HS-27A (cell line): ENCODE measurements around the gene ZNF77.
"Not testable (repeated sequence)": the region's sequence is repeated elsewhere in the genome, so short reads cannot be mapped to it uniquely, and the experiment has no call there.

Experiments
- DNase-seq: peaks from one replicate; pipeline ENCODE4 v3.0.0-alpha.2; 2012; ENCODE audit warnings: low read depth, missing footprints

ZNF77 gene

GRCh38 chr19:2970201-2970835 is 25.5 kb upstream of the ZNF77 start:
- no peak for DNase-seq

DNA sequence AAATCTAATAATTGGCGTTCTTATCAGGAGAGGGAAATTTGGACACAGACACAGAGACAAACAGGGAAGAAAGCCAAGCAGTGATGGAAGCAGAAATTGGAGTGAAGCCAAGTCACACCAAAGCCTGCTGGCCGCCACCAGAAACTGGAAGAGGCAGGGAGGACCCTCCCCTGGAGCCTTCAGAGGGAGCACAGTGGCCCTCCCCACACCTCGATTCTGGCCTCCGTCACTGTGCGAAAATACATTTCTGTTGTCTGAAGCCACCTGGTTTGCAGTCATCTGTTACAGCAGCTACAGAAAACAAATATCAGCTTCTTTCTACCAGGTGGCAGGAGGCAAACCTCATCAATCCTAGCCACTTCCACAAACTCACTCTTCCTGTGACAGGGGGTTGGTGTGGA is 24.3 kb upstream of the ZNF77 start:
- no peak for DNase-seq

DNA sequence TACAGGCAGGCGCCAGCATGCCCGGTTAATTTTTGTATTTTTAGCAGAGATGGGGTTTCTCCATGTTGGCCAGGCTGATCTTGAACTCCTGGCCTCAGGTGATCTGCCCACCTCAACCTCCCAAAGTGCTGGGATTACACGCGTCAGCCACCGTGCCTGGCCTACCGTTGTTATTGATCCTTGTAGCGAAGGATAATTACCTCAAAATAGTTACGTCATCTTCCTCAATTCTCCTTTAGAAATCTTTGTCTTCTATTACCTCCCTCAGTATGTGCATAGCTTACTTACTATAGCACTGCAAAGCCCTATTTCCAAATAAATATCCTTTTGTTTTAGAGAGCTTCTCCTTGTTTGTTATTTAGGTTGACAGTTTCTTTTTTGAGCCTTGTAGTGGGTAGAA is 23.2 kb upstream of the ZNF77 start:
- no peak for DNase-seq

DNA sequence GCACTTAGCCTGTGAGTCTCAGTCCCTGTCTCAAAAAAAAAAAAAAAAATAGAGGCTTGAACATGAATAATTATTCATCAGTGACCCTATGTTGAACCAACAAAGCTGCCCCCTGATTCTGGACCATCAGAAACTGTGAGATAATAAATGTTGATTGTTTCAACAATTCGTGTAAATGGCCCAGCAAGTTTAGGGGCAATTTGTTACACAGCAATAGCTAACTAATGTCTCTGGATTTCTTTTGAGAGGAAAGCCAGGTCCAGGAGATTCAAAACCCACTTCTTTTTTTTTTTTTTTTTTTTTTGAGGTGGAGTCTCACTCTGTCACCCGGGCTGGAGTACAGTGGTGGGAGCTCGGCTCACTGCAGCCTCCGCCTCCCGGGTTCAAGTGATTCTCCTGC is 20.1 kb upstream of the ZNF77 start:
- DNase-seq = no peak

GRCh38 chr19:2963631-2964030 is 18.9 kb upstream of the ZNF77 start:
- DNase-seq = not testable (repeated sequence)

DNA sequence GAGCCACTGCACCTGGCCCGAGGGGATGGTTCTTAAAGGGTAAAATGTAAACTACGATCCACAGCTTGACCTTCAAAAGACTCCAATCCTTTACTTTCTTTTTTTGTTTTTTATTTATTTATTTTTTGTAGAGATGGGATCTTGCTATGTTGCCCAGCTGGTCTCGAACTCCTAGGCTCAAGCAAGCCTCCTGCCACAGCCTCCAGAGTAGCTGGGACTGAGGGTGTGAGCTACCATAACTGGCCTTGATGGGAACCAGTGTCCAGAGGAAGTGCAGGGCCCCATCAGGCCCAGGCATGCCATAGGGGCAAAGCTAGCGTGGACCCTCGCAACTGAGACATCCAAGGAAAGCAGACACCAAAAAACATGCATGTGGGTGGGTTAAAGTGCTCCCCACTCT is 18.4 kb upstream of the ZNF77 start:
- no peak for DNase-seq

DNA sequence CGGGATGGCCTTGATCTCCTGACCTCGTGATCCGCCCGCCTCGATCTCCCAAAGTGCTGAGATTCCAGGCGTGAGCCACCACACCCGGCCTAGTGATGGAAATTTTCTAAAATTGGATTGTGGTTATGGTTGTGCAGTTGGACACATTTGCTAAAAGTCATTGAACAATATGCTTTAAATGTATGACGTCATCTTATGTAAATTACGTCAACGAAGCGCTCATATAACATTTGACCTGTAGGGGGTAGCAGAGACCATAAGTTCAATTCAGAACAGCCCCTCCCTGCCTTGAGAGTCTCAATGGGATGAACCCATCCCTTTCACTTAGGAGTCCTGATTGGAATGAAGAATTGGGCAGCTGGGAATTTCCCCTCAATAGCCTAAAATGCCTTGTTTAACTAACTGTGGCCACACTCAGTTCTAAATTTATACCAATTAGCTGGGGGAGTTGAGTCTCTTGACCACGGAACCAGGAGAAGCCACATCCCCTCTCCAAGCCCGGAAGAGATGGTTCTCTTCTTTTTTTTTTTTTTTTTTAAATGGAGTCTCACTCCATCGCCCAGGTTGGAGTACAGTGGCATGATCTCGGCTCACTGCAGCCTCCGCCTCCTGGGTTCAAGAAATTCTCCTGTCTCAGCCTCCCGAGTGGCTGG is 17.4 kb upstream of the ZNF77 start:
- peak; percentile 59 for DNase-seq

DNA sequence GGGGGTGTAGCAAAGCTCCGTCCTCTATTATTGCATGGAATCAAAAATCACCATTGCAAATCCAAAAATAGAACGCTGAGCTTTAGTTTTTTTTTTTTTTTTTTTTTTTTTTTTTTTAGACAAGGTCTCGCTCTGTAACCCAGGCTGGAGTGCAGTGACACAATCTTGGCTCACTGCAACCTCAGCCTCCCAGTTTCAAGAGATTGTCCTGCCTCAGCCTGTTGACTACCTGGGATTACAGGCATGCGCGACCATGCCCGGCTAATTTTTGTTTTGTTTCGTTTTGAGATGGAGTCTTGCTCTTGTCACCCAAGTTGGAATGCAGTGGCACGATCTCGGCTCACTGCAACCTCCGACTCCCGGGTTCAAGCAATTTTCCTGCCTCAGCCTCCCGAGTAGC is 15.3 kb upstream of the ZNF77 start:
- DNase-seq = no peak

DNA sequence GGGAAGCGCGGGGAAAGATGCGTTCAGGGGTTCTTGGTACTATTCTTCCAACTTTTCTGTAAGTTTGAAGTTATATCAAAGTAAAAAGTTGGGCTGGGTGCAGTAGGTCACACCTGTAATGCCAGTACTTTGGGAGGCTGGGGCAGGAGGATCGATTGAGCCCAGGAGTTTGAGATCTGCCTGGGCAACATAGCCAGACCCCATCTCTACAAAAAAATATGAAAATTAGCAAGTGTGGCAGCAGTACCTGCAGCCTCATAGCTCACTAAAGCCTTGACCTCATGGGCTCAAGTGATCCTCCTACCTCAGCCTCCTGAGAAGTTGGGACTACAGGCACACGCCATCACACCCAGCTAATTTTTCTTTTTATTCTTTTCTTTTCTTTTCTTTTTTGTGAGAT is 12.4 kb upstream of the ZNF77 start:
- DNase-seq = no peak

DNA sequence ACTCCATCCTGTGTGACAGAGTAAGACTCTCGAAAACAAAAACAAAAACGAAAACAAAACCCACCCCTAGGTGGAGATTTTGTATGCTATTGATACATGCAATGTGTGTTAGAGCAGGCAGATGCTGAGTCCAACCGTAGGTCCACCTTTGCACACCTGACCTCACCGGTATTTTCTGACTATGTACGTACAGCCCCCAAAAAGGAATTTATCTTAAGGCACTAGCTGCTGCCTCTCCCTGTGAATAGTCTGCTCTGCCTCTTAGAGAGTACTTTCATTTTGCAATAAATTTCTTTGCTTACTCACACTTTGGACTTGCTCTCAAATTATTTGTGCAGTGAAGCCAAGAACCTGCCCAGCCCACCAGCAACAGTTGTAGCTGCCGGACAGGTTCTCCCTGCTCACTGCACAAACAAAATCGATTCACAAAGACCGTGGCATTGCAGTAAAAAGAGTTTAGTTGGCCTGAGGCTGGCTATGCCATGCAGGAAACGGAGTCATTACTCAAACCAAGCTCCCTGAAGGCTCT is 8.2 kb upstream of the ZNF77 start:
- no peak for DNase-seq

- peak; percentile 93 for DNase-seq
Measured at GRCh38 chr19:2950286-2951124, 5.7 kb upstream of the ZNF77 start.

GRCh38 chr19:2949939-2950285 is 5.1 kb upstream of the ZNF77 start:
- DNase-seq = no peak

DNA sequence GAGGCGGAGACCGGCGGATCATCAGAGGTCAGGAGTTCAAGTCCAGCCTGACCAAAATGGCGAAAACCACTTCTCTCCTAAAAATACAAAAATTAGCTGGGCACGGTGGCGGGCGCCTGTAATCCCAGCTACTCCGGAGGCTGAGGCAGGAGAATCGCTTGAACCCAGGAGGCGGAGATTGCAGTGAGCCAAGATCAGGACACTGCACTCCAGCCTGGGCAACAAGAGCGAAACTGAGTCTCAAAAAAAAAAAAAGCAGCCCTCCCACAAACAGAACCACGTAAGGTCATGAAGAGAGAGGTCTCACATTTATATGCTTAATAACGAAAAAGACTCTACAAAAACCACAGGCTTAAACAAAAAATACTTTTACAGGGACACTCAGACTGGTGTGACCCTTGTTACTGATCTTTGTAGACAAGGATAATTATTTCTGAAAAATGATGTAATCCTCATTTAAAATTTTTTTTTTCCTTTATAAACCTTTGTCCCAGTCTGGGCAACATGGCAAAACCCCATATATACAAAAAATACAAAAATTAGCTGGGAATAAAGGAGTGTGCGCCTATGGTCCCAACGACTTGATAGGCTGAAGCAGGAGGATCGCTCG is 909 bp upstream of the ZNF77 start:
- DNase-seq = no peak

DNA sequence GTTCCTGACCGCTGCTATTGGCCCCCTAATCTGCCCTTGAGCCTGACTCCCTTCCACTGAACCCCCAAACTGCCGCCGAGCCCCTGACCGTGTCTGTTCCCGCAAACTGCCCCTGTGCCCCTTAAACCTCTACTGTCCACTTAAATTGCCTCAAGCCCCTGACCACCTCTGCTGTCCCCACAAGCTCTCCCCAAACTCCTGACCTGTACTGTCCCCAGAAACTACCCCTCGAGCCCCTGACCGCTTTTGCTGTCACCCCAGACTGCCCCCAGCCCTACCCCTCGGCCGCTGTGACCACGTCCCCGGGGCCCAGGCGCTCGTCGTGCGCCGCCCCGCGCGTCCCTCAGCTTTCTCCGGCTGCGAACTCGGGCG is 382 bp downstream of the ZNF77 start:
- no peak for DNase-seq

GRCh38 chr19:2942928-2943640 is 1.7 kb downstream of the ZNF77 start:
- DNase-seq = no peak

DNA sequence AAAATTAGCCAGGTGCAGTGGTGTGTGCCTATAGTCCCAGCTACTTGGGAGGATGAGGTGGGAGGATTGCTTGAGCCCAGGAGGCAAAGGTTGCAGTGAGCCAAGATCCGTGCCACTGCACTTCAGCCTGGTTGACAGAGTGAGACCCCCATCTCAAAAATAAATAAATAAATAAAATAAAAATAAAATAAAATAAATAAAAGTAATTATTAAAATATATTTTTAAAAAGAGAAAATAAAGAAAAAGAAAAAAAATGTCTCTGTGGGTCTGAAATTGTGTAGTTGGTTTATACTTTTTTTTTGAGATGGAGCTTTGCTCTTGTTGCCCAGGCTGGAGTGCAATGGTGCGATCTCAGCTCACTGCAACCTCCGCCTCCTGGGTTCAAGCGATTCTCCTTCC is 8.9 kb downstream of the ZNF77 start:
- DNase-seq = not testable (repeated sequence)

GRCh38 chr19:2933490-2933910 is 11.3 kb downstream of the ZNF77 start:
- no peak for DNase-seq

DNA sequence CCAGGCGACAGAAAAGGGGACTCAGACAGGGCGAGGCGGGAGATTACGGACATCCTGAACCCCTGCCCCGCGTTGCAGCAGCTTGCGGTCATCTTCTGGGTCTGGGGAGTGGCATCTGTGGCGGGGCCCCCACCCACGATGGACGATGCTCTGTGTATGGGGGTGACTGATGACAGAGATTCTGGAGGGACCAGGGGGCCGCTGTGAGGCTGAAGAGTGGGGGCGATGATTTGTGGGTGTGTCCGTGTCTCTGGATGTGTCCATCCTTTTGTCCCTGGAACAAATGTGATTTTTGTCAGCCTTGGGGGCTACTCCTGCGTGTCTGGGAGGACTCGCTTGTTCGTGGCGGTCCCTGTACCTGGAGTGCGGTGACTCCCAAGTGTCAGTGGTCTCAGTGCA is 17.7 kb downstream of the ZNF77 start:
- no peak for DNase-seq

- DNase-seq = no peak
Measured at GRCh38 chr19:2926341-2927031, 18.3 kb downstream of the ZNF77 start.

- no peak for DNase-seq
Measured at GRCh38 chr19:2923510-2923909, 21.3 kb downstream of the ZNF77 start.

DNA sequence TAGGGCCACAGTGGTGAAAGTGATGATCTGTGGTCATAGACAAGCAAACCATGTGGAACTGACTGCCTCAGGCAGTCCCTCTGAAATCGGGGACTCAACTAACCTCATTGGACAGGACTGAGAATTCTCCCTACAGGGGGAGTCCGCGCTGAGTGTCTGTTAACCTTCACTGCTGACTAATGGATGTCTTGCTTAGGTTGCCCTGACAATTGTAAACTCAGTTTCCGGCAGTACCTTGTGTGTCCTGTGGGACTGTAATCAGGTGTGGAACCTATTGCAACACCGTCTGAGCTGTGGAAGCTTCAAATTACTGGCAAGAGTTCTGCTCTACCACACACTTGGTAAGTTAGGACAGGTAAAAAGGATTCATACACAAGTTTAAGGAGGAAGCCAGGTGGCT is 21.8 kb downstream of the ZNF77 start:
- no peak for DNase-seq
